Stimulated activated naive CD4-positive, alpha-beta T cell (primary cell): ENCODE results near the gene GTPBP8.

ENCODE experiments used
- DNase-seq, 6 experiments: peaks; one replicate each; lab custom pipeline; 2025; lab: John Stamatoyannopoulos, UW

GTPBP8 gene

DNA sequence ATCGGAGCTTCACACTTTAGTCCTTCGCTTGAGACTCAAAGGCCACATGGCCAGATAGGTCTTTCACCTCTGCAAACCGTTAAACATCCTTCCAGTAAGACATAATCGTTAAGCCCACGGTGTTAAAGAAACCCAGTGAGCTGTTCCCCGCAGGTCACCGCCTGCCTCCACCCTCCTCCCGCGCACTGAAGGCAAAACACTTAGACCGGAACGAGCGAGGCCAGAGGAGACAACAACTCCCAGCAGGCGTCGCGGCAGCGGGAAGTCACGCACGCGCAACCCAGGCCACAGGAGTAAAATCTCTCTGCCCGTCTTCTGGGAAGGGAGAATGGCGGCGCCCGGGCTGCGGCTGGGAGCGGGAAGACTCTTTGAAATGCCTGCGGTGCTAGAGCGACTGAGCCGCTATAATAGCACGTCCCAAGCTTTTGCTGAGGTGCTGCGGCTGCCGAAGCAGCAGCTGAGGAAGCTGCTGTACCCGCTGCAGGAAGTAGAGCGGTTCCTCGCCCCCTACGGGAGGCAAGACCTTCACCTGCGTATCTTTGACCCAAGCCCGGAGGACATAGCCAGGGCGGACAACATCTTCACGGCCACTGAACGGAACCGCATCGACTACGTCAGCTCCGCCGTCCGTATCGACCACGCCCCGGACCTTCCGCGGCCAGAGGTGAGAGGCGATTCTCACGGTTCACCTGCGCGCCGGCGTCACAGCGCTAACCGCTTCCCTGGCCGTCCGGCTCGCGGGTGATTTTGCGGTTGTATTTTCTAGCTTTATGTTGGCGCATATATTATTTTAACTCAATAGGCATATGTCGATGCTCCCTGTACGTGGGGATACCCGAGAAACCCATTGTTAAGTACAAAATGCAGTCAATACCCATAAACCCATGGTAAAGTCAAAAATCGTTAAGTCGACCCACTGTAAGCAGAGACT lies at the start of gene GTPBP8:
Gene GTPBP8 (plus strand): TSS at position 313 of the 931 bp plus-strand sequence. CDS start 16 bp downstream, at position 329.
- DNase-seq: peak; percentile 65 to 87 (median 73)

DNA sequence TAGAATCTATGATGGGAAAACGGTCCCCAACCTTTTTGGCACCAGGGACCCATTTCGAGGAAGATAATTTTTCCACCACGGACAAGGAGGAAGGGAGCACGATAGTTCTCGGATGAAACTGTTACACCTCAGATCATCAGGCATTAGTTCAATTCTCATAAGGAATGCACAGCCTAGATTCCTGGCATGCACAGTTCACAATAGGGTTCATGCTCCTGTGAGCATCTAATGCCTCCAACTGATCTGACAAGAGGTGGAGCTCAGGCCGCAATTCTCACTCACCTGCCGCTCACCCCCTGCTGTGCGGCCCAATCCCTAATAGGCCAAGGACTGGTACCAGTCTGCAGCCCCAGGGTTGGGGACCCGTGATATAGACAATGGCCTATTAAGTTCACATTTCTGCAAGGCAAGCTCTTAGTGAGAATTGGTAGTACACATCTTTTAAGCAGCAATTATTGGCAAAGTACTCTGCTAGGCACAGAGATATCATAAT lies 42.4 kb upstream of the GTPBP8 start:
- no peak for DNase-seq

DNA sequence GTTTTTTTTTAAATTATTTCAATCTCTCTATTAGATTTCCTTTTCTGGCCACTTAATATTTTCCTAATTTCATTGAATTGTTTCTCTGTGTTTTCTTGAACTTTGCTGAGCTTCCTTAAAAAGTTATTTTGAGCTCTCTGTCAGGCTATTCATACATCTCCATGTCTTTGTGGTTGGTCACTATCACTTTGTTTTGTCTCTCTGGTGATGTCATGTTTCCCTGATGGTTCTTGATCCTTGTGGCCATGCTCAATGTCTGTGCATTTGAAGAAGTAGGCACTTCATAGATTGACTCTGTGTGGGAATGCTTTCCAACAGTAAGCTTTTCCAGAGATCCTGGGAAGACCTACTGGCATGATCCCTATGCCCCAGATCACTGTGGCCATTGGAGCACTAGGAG lies 34.4 kb upstream of the GTPBP8 start:
- no peak for DNase-seq

DNA sequence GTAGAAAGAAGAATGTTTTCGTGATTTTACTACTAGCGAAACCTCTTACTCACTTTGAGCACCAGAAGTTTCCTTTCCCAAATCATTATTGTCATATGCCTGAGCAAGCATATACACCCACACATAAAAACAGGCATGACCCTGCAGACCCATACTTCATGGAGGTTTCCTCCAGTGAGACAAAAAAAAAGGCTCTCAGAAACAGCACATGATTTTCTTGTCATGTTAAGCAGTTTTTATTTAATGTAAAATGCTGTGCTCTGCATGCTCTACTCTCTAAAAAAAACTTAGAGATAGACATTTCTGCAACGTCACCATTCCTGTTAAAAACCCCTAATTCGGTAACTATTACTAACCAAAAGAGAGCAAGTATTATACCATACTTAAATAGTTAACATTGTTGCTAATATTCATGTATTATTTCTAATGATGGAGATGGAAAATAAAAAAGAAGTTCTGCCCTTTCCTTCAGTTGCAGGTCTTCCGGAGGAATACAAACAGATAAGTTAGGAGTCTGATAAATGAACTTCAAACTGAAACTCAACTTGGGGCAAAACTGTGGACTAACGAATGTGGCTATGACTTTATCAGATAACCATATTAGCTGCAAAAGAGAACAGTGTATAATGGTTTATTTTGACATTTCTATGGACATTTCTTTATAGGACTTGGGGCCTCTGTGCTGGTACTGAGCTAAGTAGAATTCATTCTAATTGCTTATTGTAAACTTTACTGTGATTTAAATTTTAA lies 31.8 kb upstream of the GTPBP8 start:
- DNase-seq: no peak

DNA sequence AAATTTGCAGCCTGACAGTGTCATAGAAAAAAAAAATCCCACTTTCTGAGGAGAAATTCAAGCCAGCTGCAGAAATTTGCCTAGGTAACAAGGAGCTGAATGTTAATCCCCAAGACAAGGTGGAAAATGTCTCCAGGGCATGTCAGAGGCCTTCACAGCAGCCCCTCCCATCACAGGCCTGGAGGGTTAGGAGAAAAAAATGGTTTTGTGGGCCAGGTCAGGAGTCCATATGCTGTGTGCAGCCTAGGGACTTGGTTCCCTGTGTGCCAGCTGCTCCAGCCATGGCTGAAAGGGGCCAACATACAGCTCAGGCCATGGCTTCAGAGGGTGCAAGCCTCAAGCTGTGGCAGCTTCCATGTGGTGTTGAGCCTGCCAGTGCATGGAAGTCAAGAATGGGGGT lies 27.1 kb upstream of the GTPBP8 start:
- no peak for DNase-seq

DNA sequence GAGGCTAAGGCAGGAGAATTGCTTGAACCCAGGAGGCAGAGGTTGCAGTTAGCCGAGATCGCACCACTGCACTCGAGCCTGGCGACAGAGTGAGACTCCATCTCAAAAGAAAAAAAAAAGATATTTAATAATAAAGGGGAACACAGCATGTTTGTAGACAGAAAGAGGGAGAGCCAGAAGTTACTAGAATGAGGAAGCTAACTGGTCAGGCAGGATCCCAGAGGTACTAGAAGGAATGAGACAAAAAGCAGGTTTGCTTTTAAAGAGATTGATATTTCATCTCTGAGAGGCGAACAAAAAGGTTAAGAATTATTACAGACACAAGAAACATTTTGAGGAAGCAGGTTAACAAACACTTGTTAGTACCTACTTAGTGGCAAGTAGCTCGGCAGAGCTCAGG lies 25.1 kb upstream of the GTPBP8 start:
- no peak for DNase-seq

DNA sequence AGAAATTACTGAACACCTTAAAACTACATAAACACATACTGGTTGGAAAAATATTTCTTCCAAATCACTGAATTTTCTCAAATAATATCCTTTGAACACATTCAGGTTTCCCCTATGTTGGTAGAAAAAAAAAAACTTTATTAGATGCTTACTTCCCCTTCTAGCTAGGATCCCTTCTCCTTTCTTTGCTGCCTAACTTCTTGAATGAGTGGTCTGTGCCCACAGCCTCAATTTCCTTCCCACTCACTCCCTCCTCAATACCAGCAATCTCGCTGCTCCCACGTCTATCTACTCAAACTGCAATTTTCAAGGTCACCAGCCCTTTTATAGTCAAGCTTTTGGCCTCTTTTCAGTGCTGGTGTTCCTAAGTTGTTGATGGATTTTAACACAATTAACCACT lies 24.2 kb upstream of the GTPBP8 start:
- DNase-seq: no peak

DNA sequence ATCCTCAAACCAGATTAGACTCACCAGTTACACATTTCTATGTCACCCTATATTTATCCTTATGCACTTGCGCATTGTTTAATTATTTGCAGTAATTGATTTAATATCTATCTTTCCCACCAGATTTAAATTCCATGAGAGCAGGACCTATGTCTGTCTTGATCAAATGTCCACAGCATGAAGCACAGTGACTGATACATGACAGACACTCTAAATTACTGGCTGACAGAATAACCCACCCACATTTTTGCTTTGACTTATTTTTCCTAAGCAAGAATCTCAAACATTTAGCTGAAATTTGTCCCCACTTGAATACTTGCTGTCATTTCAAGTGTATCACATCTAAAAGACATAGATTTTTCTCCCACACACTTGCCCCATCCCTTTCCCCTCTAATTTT lies 23.4 kb upstream of the GTPBP8 start:
- no peak for DNase-seq

DNA sequence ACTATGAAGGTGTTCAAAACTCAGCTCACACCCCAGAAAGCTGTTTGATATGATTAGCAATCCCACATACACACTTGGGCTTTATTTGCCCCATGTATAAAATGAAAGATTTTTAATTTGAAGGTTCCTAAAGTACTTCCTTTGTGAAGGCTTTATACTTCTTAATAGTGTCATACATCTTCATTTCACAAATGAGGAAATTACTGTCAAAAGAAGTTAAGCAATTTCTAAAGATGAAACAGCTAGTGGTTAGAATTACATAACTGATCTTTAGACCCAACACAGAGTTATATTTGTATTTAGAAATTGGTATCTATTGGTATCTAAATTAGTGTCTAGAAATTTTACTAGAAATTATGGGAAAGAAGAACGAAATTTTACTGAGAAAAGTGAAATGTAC lies 23.0 kb upstream of the GTPBP8 start:
- DNase-seq: no peak

DNA sequence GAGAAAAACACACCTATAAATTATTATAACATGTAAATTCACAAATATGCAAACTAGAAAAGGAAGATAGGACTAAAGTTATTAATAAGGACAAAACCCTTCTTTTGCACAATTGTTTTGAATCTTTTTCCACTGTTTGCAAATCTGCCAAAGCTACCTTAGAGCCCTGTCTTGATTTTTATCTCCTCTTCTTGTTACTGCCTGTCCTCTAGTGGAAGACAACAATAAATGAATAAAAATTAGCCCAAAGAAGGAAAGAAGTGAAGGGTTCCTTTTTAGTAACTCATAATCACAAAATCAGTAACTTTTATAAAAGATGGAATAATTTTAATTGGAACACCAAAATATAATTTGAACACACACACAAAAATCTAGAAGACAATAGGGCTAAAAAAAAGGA lies 18.6 kb upstream of the GTPBP8 start:
- DNase-seq: no peak

DNA sequence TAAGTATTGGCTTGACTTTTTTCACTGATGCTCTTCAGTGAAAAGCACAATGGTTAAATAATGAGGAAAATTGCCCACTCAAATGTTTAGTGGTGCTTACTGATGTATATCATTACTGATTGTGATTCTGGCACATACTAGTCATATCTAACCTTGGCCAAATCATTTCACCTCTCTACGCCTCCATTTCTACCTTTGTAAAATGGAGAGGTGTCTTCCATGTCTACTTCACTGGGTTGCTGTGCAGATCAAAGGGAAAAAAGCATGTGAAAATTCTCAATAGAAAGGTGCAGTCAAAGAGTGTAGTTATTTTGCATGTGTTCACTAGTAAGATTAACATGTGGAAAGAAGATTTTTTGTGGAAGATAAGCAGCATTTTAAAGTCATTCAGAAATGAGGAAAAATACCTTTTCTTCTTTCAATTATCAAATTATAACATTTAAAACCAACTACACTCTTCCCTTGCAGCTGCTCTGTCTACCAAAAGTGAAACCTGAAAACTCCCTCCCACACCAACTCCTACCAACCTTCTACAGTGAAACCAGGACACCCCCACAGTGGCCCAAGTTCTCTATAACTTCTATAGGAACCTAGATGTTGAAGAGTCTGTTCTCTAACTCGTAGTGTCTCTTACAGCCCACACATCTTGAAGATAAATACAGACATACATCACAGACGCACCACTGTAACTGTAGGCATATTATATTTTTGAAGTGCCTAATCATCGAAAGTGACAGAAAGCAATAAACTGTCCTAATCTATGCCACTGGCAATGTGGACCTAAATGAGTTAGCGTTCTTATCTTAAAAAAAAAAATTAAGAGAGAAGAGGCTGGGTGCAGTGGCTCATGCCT lies 17.2 kb upstream of the GTPBP8 start:
- DNase-seq: peak in 5 of 6 experiments; percentile 4 to 59 (median 43)

DNA sequence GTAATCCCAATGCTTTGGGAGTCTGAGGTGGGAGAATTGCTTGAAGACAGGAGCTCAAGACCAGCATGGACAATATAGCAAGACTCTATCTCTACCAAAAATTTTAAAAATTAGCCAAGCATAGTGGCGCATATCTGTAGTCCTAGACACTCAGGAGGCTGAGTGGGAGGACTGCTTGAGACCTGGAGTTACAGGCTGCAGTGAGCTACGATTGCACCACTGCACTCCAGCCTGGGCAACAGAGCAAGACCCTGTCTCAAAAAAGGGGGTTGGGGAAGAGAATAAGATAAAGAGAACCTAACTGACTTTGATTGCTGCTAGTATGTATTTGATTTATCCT lies 16.6 kb upstream of the GTPBP8 start:
- DNase-seq: peak in 1 of 6 experiments; percentile 16

DNA sequence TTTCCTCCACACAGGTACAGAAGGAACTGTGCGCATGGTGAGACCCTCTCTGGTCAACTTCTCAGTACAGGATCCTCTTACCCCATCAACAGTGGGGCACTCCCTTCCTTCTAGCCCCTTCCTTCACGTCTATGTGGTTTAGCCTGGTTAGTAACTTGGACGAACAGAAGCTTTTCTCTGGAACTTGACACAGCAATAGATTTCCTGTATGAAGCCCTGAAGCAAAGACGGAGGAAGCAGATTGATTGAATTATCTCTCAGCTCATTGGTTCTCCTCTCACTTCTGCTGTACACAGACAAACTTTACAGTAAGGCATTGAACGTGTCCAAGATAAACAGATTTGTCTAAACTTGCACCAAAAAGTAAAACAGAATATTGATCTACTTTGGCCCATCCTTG lies 15.9 kb upstream of the GTPBP8 start, which contains the start of gene CD200R1:
Gene CD200R1 (minus strand): TSS at position 210 of the 400 bp plus-strand sequence. CDS start 246 bp downstream, outside the sequence.
- DNase-seq: peak in 2 of 6 experiments; percentile 26 to 30

DNA sequence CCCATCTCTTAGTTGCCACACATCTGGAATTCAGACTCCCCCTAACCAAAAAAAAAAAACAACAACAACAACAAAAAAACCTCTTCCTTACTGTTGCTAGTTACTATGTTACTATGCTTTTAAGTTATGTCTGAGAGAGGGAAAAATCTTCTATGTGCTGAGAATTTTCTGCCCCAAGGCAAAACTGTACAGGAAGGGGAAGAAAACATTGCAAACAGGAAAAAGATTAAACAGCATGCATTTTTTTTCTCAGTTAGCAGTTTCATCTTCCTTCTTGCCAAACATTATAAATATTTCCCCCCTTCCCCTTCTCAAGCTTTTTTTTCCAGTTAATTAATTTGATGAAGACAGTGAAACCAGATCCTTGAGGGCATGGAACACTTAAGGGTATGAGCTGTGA lies 14.8 kb upstream of the GTPBP8 start:
- DNase-seq: no peak

DNA sequence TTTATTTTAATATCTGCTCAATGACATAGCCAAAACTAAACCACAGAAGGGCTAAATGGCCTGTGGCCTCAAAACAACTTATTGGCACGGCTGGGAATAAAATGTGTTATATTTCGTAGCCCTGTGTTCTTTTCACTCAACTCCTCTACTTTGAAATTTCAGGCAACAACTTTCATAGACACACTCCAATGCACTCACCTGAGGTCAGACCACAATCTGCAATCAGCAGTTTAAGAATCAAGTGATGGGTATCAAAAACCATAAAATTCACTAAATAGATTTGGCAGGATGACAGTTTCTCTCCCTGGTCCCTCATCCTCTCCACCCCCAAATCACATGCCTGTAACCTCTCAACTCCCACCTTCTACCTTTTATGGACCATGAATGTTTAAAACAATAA lies 13.8 kb upstream of the GTPBP8 start:
- DNase-seq: peak in 2 of 6 experiments; percentile 16 to 23

DNA sequence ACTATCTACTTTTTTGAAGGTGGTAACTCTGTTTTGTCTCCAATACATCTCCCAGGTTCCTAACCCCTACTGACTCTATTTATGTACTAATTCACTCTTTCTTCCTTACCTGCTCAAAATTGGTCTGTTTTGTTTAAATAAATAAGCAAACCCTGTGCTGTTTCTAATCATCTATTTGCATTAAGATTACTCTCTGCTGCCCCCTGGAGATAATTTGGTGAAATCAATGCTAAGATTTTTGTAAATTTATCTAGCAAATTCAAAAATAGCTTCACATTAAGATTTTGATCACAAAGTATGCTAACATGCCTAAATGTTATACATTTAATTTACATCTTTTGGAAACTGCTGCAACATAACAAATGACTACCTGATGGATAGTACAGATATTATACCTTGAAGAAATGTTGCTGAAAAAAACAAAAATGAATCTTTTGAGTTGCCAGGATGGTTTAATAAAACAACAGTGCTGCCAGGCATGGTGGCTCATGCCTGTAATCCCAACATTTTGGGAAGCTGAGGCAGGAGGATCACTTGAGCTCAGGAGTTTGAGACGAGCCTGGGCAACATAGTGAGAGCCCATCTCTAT lies 11.4 kb upstream of the GTPBP8 start:
- peak in 2 of 6 experiments; percentile 65 to 73 for DNase-seq

DNA sequence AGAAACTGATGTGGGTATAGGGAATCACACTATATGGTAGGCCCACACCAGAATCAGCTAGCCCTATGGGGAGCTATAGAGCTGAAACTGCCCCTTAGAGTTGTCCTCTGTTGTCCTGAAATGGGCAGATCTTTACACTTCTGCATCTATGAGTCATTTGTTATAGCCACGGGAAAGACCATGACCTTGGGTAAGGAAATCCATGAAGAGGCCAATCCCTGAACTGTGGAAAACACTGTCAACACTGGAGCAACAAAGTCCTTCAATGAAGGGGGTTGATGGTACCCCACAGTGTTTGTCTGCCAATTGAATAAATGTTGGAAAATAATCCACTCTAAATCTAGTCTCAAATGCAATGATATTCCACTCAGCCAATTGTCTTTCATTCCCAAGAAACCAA lies 10.7 kb upstream of the GTPBP8 start:
- DNase-seq: no peak

DNA sequence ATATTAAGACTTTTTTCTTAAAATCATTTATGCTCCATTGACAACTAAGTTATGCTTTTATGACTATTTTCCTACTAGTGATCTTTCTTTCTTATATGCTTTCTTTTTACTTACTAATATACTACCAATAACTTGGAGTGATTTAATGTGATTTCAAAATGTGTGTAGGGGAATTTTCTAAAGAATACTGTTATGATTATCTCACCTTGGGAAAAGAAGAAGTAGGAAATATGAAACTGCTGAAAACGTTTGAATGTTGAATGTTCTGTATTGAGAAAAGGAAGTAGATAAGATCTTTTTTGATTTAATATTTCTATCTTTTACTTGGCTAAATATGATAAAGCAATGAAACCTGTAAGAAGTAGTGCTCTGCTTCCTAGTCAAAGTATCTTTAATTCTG lies 8.1 kb upstream of the GTPBP8 start:
- no peak for DNase-seq

DNA sequence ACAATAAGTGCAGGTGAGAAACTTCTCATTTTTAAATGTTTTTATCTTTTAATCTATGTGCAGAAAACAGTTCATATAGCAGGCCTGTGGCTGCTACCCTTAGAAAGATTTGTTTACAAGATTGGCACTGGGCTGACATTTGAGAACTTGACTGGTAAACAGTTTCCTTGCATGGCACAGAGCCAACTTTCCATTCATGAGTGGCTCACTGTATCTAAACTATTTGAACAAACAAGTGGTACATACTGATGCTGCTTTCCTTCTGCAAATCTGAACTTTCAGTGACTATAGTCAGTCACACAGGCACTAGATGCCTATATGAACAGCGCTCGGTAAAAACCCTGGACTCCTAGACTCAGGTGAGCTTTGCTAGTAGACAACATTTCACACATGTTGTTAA lies 6.3 kb upstream of the GTPBP8 start:
- DNase-seq: peak in 4 of 6 experiments; percentile 29 to 46 (median 42)

DNA sequence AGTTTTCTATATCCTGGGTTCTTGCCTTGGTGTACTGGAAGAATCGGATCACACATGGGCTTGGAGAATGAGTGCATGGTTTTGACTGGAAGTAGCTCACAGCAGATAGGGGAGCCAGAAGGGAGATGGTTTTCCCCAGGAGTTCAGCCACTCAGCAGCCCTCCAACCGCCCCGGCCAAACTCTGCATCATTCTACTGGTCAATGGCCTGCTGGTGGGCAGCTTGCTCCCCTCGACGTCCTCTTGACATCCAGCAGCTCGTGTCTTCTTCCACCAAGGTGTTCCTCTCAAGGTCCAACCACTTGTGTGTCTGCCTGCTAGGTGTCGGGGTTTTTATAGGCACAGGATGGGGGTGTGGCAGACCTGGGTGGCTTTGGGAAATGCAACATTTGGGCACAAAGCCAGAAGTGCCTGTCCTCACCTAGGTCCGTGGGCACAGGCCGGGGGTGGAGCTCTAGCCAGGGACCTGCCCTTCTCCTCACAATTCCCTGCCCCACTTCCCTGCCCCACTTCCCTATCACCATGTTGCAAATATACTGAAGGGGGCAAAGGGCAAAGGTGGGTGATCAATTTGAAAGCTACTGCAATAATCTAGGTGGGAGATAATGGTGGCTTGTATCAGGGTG lies 3.0 kb upstream of the GTPBP8 start:
- DNase-seq: no peak

DNA sequence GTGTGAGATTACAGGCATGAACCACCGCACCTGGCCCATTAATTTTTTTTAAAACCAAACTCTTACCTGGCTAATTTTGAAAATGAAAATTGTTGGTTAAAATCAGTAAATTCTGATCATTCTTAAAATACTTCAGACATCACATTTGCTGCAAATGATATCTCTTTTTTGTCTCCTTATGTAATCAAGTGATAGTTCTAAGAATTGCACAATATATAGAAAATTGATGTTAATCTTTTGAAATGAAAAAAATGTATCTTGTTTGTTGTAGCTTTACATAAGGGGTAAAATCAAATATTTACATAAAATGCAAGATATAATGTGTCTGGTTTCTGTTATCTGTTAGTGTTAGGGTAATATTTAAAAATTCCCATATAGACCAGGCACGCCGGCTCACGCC lies 5.0 kb downstream of the GTPBP8 start:
- no peak for DNase-seq
